Measurements from ENCODE around the gene FBXO15. TPM values are rescaled to one million over a fixed set of nuclear protein-coding genes. Genes with fewer than 3 reads are reported as not detected.

The FBXO15 gene
- polyA plus RNA-seq, 1 donor from 2014 or later, result 6.1 TPM

DNA sequence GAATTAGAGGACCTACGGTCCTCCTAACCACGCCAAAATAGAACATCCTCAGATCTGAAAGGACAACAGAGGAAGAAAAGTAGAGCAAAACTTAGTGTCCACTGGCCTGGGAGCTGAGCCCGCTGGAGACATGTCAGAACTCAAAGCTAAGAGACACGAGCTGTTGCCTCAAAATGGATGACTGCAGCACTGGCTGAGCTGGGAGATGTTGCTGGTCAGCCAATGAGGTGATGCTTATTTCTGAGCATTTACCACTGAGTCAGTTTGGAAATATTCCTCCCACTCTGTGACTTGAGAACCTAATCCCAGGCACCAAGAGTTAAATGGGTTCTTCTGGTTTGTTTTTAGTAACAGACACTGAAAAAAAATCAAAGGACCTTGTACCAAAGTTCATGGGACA, 32.6 kb downstream of the FBXO15 start:
- Histone ChIP-seq H3K36me3 (ENCODE audit: insufficient read depth, low read length) (no peaks in the 10 kb centered on the region), H3K9me3 (ENCODE audit: low read length) (peaks cover 6% of the 10 kb centered on the region), H3K27ac (ENCODE audit: low read length) (no peak overlapping the region), H3F3A (ENCODE audit: insufficient read depth, low read length, poor library complexity, severe bottlenecking) (no peaks in the 10 kb centered on the region), H3K9me2 (ENCODE audit: insufficient read depth, low read length) (no peaks in the 10 kb centered on the region), H4K20me1 (ENCODE audit: insufficient read depth) (no peaks in the 10 kb centered on the region), H3K4me3 (ENCODE audit: low read length) (no peak overlapping the region), H2AFZ (ENCODE audit: low read depth, low read length) (no peak overlapping the region), H3K4me2 (ENCODE audit: low read length) (no peak overlapping the region), H3K27me3 (ENCODE audit: insufficient read depth, low read depth, low read length) (no peaks in the 10 kb centered on the region), H3K79me2 (replicated peaks; ENCODE audit: insufficient read depth, low read length) (no peaks in the 10 kb centered on the region), H3K9ac (ENCODE audit: low read length) (no peak overlapping the region)
- TF ChIP-seq EP300 (conservative IDR thresholded peaks at IDR 0.05; ENCODE audit: poor library complexity, severe bottlenecking) (no peak), EZH2 (IDR thresholded peaks at IDR 0.05; ENCODE audit: borderline replicate concordance, insufficient read depth, low read length, poor library complexity, severe bottlenecking) (no peak), POLR2AphosphoS5 (IDR thresholded peaks at IDR 0.05) (no peak), RAD21 (conservative IDR thresholded peaks at IDR 0.05) (no peak), TAF1 (IDR thresholded peaks at IDR 0.05; ENCODE audit: low read depth) (no peak), SMC3 (conservative IDR thresholded peaks at IDR 0.05; ENCODE audit: poor library complexity) (no peak), MXI1 (conservative IDR thresholded peaks at IDR 0.05; ENCODE audit: poor library complexity, severe bottlenecking) (no peak)
- TF ChIP-seq, protein P1, sequence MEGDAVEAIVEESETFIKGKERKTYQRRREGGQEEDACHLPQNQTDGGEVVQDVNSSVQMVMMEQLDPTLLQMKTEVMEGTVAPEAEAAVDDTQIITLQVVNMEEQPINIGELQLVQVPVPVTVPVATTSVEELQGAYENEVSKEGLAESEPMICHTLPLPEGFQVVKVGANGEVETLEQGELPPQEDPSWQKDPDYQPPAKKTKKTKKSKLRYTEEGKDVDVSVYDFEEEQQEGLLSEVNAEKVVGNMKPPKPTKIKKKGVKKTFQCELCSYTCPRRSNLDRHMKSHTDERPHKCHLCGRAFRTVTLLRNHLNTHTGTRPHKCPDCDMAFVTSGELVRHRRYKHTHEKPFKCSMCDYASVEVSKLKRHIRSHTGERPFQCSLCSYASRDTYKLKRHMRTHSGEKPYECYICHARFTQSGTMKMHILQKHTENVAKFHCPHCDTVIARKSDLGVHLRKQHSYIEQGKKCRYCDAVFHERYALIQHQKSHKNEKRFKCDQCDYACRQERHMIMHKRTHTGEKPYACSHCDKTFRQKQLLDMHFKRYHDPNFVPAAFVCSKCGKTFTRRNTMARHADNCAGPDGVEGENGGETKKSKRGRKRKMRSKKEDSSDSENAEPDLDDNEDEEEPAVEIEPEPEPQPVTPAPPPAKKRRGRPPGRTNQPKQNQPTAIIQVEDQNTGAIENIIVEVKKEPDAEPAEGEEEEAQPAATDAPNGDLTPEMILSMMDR (IDR thresholded peaks at IDR 0.05; ENCODE audit: poor library complexity, severe bottlenecking), result no peak
- TF ChIP-seq, protein P2, sequence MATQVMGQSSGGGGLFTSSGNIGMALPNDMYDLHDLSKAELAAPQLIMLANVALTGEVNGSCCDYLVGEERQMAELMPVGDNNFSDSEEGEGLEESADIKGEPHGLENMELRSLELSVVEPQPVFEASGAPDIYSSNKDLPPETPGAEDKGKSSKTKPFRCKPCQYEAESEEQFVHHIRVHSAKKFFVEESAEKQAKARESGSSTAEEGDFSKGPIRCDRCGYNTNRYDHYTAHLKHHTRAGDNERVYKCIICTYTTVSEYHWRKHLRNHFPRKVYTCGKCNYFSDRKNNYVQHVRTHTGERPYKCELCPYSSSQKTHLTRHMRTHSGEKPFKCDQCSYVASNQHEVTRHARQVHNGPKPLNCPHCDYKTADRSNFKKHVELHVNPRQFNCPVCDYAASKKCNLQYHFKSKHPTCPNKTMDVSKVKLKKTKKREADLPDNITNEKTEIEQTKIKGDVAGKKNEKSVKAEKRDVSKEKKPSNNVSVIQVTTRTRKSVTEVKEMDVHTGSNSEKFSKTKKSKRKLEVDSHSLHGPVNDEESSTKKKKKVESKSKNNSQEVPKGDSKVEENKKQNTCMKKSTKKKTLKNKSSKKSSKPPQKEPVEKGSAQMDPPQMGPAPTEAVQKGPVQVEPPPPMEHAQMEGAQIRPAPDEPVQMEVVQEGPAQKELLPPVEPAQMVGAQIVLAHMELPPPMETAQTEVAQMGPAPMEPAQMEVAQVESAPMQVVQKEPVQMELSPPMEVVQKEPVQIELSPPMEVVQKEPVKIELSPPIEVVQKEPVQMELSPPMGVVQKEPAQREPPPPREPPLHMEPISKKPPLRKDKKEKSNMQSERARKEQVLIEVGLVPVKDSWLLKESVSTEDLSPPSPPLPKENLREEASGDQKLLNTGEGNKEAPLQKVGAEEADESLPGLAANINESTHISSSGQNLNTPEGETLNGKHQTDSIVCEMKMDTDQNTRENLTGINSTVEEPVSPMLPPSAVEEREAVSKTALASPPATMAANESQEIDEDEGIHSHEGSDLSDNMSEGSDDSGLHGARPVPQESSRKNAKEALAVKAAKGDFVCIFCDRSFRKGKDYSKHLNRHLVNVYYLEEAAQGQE (IDR thresholded peaks at IDR 0.05; ENCODE audit: borderline replicate concordance), result no peak

DNA sequence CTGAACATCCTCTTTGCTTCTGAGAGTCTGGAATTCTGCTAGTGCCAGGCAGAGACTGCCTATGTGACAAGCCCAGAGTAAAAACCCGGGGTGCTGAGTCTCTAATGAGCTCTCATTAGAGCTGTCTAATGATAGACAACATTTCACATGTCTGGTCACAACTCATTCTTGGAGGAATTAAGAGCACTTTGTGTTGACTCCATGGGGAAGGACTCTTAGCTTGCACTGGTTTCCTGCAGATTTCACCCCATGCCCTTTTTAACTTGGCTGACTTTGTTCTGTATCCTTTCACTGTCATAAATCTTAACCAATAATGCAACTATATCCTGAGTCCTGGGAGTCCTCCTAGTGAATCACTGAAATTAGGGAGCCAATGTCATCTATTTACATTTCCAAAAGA, 33.5 kb downstream of the FBXO15 start:
- Histone ChIP-seq H4K20me1 (ENCODE audit: insufficient read depth) (no peaks in the 10 kb centered on the region), H3K4me2 (ENCODE audit: low read length) (no peak overlapping the region), H3K9me3 (ENCODE audit: low read length) (peaks cover 6% of the 10 kb centered on the region), H3K9ac (ENCODE audit: low read length) (no peak overlapping the region), H3K27ac (ENCODE audit: low read length) (no peak overlapping the region), H3K36me3 (ENCODE audit: insufficient read depth, low read length) (no peaks in the 10 kb centered on the region), H3K4me3 (ENCODE audit: low read length) (no peak overlapping the region), H3F3A (ENCODE audit: insufficient read depth, low read length, poor library complexity, severe bottlenecking) (no peaks in the 10 kb centered on the region), H2AFZ (ENCODE audit: low read depth, low read length) (no peak overlapping the region), H3K79me2 (replicated peaks; ENCODE audit: insufficient read depth, low read length) (no peaks in the 10 kb centered on the region), H3K27me3 (ENCODE audit: insufficient read depth, low read depth, low read length) (no peaks in the 10 kb centered on the region), H3K9me2 (ENCODE audit: insufficient read depth, low read length) (no peaks in the 10 kb centered on the region)
- TF ChIP-seq MXI1 (conservative IDR thresholded peaks at IDR 0.05; ENCODE audit: poor library complexity, severe bottlenecking) (no peak), SMC3 (conservative IDR thresholded peaks at IDR 0.05; ENCODE audit: poor library complexity) (no peak), EP300 (conservative IDR thresholded peaks at IDR 0.05; ENCODE audit: poor library complexity, severe bottlenecking) (no peak), RAD21 (conservative IDR thresholded peaks at IDR 0.05) (no peak), TAF1 (IDR thresholded peaks at IDR 0.05; ENCODE audit: low read depth) (no peak), EZH2 (IDR thresholded peaks at IDR 0.05; ENCODE audit: borderline replicate concordance, insufficient read depth, low read length, poor library complexity, severe bottlenecking) (no peak)
- TF ChIP-seq, protein P2 (IDR thresholded peaks at IDR 0.05; ENCODE audit: borderline replicate concordance), result no peak
- TF ChIP-seq, protein P1 (IDR thresholded peaks at IDR 0.05; ENCODE audit: poor library complexity, severe bottlenecking), result no peak

Data from neural cell (in vitro differentiated cells).